Activated CD8-positive, alpha-beta memory T cell treated with anti-CD3 and anti-CD28 coated beads, Interleukin-2, amount 50 U/mL, for 1 hour (primary cell): ENCODE data around the gene EDRF1.

Source experiments
- DNase-seq: peaks from one replicate; pipeline ENCODE4 v3.0.0-alpha.2; 2020; ENCODE audit errors: extremely low read depth

The EDRF1 gene

GRCh38 chr10:125792342-125793300 lies 73.1 kb downstream of the EDRF1 start:
- DNase-seq, result no peak

GRCh38 chr10:125795128-125795527 lies 75.6 kb downstream of the EDRF1 start:
- no peak for DNase-seq

- no peak for DNase-seq
Measured at GRCh38 chr10:125795637-125796190, 76.2 kb downstream of the EDRF1 start.

- no peak for DNase-seq
Measured at GRCh38 chr10:125797424-125797823, 77.9 kb downstream of the EDRF1 start.

GRCh38 chr10:125797994-125798662 lies 78.6 kb downstream of the EDRF1 start:
- no peak for DNase-seq

- no peak for DNase-seq
Measured at GRCh38 chr10:125799451-125800182, 80.1 kb downstream of the EDRF1 start.

GRCh38 chr10:125801574-125801973 lies 82.1 kb downstream of the EDRF1 start:
- no peak for DNase-seq

- DNase-seq, result no peak
Measured at GRCh38 chr10:125802131-125802530, 82.6 kb downstream of the EDRF1 start.

GRCh38 chr10:125802739-125803138 lies 83.2 kb downstream of the EDRF1 start:
- no peak for DNase-seq

- no peak for DNase-seq
Measured at GRCh38 chr10:125808047-125808446, 88.5 kb downstream of the EDRF1 start.

- DNase-seq, result no peak
Measured at GRCh38 chr10:125811251-125811650, 91.7 kb downstream of the EDRF1 start.

GRCh38 chr10:125812128-125812750 lies 92.7 kb downstream of the EDRF1 start:
- DNase-seq, result no peak
